Lower leg skin (tissue), 3 donors: ENCODE data around the gene TLK2.

Source experiments
- CTCF ChIP-seq, 3 donors: fragments of 450-650 bp; IDR thresholded peaks; one replicate each; pipeline ENCODE4 v1.5.1; 2016; ENCODE audit warnings: antibody characterized with exemption in 3 of 3, mild to moderate bottlenecking in 3 of 3, moderate library complexity in 2 of 3
- POLR2A ChIP-seq, 2 donors: fragments of 450-650 bp; IDR thresholded peaks; one replicate each; pipeline ENCODE4 v1.6.1; 2016 to 2017; ENCODE audit warnings: antibody characterized with exemption in 2 of 2, mild to moderate bottlenecking in 1 of 2, moderate library complexity in 1 of 2

- TF ChIP-seq CTCF (IDR thresholded peaks at IDR 0.05), result no peak
- no peak for TF ChIP-seq POLR2A (IDR thresholded peaks at IDR 0.05)
Measured at GRCh38 chr17:62631936-62632924, 153.6 kb downstream of the TLK2 start.
